GM12873 (cell line): ENCODE results near the gene C2orf78.

Experiments used
- CTCF ChIP-seq: IDR thresholded peaks from 2 replicates; pipeline ENCODE4 v1.5.1; 2012; ENCODE audit warnings: low read depth, mild to moderate bottlenecking, moderate library complexity, low read length, control low read depth; ENCODE audit not compliant: insufficient read depth; ENCODE audit errors: missing control alignments

Gene C2orf78

GRCh38 chr2:73811878-73812277, 27.9 kb downstream of the C2orf78 start:
- TF ChIP-seq CTCF: no peak

- no peak for TF ChIP-seq CTCF
These were observed 28.7 kb downstream of the C2orf78 start for GRCh38 chr2:73812635-73813034.

- no peak for TF ChIP-seq CTCF
These were observed 34.3 kb downstream of the C2orf78 start for GRCh38 chr2:73818296-73818695.

- no peak for TF ChIP-seq CTCF
These were observed 37.2 kb downstream of the C2orf78 start for GRCh38 chr2:73821227-73821626.

- TF ChIP-seq CTCF: no peak
These were observed 37.7 kb downstream of the C2orf78 start for GRCh38 chr2:73821669-73822068.

- TF ChIP-seq CTCF: no peak
These were observed 38.3 kb downstream of the C2orf78 start for GRCh38 chr2:73822276-73822675.

GRCh38 chr2:73822991-73823390, 39.0 kb downstream of the C2orf78 start:
- no peak for TF ChIP-seq CTCF

- TF ChIP-seq CTCF: no peak
These were observed 39.4 kb downstream of the C2orf78 start for GRCh38 chr2:73823416-73823815.
